CD4-positive, alpha-beta T cell treated with Interleukin-21 for 1 hour (primary cell): ENCODE results near the gene PARD3B.

Experiments
- DNase-seq: peaks from one replicate; pipeline ENCODE4 v3.0.0-alpha.2; 2020

Gene PARD3B

DNA sequence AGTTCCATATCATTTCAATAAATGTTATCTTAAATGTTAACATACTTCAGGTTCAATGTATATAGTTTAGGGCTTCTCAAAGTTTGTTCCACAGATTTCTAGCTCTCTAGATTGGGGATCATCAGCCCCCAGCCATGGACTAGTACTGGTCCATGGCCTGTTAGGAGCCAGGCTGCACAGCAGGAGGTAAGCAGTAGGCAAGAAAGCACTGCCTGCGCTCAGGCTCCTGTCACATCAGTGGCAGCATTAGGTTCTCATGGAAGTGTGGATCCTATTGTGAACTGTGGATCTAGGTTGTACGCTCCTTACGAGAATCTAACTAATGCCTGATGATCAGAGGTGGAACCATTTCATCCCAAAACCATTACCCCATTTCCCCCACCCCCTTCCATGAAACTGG, 531.1 kb downstream of the PARD3B start:
- DNase-seq = no peak

DNA sequence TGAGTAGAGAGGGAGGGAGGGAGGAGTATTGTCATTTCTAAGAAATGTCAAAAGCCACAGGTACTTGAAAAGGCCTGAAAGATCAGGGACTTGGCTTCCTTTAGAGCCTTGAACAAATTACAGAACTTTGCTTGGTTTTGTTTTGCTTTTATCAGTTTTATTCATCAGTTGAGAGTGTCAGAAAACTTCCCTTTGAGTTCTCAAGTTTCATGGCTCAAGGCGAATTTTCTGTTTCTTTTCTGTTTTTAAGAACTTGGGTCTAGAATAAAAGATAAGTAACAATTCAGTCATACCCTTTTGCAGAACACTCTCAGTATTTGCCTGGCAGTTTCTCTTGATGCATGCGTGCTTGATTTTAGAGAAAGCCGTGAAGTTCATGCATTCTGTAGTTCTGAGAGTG, 531.9 kb downstream of the PARD3B start:
- DNase-seq = peak; percentile 64

DNA sequence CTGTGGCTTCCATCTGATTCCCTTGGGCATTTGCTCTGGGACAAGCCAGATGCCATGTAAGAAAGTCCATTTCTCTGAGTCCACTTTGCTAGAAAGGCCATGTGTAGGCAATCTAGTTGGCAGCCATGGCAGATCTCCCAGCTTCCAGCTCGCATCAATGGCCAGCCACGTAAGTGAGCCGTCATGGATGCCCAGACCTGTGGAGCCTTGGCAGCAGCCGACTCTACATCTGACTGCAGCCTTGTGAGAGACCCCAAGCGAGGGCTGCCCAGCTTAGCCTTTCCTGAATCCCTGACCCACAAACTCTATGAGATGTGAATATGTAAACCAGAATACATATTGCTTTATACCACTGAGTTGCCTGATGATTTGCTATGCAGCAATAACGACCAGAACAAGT, 533.5 kb downstream of the PARD3B start:
- DNase-seq = no peak

GRCh38 chr2:205079173-205079572, 533.9 kb downstream of the PARD3B start:
- no peak for DNase-seq

DNA sequence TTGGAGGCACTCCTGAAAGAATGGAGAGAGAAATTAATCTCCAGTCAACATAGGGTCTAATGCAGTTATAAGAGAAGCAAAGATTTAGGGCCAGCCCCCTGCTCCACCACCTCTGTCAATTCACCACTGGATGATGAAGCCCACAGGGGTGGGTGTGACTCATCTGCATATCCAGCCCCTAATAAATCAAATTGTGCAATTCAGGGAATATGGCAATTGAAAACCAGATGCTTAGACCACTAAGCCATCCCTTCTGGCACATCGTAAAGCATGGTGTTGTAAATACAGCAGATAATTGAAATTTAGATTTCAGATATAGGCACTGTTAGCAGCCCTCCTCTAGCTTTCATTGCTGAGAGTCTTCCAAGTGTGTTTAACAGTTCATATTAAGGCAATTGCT, 541.4 kb downstream of the PARD3B start:
- no peak for DNase-seq

DNA sequence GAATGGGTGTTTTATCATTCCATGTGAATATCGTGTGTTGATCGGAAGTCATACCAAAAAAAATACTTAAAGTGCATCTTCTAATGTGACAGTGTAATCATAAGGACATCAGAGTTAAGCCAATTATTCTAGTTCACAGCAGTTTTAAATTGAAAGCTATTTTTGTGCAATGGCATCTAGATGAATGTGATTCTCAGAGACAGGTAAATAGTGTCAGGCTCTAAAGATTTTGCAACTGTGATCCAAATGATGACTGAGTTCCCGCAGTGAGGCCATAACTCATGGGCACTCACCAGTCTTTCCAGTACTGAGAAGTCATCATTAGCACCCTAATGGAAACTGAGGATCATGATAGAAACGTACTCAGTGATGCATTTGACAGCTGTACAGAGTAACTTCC, 542.6 kb downstream of the PARD3B start:
- no peak for DNase-seq

GRCh38 chr2:205089958-205090357, 544.7 kb downstream of the PARD3B start:
- no peak for DNase-seq

- no peak for DNase-seq
These were observed 546.1 kb downstream of the PARD3B start for GRCh38 chr2:205091411-205091810.

- no peak for DNase-seq
These were observed 548.8 kb downstream of the PARD3B start for GRCh38 chr2:205094031-205094430.

DNA sequence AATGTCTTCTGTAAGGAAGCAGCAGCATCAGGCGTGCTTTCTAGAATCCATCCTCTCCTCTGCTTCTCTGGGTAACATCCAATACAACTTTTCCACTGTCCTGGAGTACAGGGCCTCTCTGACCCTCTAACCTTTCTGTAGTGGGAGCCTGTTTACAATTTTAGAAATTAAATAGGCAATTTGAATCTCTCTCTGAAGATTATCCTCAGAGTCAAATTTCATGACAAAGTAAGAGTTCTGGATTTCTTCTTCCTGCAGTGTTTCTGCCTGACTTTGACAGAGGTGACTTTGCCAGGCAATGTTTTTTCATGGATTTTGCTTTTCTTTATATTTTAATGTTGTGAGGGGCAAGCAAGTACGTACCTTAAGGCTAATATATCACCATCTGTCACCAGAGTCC, 558.4 kb downstream of the PARD3B start:
- no peak for DNase-seq

DNA sequence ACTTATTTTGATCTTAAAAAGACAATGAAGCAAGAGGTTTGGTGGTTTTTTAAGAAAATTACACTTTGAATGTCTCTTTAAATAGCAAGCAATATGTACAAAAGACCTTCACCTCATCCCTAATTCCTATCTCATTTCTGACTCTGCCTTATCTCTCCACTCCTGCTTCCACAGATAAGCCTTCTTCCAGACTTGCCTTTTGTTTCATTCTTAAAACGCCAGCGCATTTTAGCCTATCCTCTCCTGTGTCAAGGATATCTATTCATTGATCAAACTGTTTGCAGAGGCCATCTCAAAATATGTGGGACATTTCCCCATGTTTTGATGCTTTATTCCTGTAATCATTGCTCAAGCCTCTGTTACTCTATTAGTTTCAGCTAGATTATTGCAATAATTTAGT, 562.5 kb downstream of the PARD3B start:
- DNase-seq = no peak

DNA sequence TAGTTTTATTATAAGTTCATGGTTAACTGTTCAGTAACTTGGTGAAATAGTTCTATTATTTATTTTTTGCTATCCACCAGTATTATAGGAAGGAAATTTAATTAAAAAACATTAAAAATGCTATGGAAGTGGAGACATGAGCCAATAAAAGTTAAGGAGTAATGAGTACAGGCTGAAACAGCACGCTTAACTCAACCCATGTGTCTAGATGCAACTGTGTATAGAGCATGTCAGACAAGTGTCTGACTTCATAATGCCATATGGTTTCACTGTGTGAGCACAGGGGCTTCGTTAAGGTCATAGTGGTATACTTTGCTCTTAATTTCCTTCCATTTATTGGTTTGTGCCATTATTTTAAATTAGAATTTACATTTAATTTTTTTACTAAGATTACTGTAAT, 570.2 kb downstream of the PARD3B start:
- DNase-seq = no peak

- no peak for DNase-seq
These were observed 571.9 kb downstream of the PARD3B start for GRCh38 chr2:205117125-205117524.

- DNase-seq = no peak
These were observed 573.9 kb downstream of the PARD3B start for GRCh38 chr2:205119136-205119535.

DNA sequence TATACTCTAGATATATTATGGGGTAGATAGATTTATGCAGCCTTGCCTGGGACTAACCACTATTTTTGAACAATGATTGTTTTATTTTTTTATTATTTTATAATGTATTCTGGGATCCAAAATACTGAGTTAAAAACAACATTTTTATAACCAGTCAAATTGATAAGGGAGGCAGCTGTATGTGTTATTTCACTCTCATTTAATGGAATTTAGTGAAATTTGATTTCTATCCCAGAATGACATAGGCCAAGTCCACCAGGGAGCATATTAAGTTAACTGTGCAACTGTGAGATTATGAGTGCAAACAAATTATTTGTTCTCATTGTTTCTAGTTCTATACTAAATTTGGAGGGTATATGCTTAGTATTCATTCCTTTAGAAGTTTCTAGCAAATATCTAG, 583.5 kb downstream of the PARD3B start:
- no peak for DNase-seq

GRCh38 chr2:205129531-205129930, 584.3 kb downstream of the PARD3B start:
- DNase-seq = no peak

GRCh38 chr2:205130111-205130829, 585.0 kb downstream of the PARD3B start:
- DNase-seq = peak; percentile 7

GRCh38 chr2:205133544-205133943, 588.3 kb downstream of the PARD3B start:
- no peak for DNase-seq

DNA sequence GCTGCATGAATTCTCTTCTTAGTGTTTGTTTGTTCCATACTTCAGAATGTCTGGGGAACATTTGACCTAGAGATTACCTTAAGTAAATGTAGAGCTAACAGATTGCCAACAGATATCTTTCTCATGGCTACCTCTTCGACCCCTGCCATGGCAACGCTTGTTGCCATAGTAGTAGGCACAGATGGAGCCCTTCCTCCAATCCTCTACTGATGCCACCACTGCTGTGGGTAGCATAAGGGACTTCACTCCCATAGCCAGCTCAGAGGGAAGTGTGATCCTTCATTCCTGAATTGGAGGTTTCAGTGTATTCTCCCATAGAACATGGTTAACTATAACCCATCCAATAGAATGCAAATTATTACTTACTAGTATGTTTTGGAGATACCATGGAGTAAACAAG, 593.5 kb downstream of the PARD3B start:
- DNase-seq = no peak

DNA sequence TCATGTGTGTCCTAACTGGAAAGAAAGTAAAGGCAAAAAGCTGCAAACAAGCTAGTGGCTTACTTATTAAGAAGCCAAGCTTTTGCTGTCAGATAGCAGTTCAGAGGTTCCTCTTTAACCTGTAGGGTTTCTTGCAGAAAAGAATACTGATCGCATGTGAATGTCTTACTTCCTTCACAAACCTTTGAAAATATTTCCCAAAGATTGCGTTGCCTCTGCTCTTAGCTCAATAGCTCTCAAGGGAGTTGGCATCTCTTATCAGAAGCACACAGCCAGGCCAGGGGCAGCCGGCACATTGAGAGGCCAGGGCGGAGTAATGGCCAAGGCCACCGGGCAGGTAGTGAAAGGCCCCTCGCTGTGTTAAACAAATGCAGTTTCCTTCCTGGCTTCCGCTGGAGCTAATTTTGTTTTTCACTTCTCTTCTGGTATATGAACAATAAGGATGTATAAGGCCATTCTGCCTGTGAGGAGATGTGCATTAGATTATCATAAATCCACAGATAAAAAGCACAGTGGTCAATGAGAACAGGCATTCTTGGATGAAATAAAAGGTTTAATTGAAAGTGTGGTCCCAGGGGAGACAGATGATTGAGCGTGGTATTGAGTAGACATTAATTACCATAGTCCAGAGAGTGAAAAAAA, 594.7 kb downstream of the PARD3B start:
- DNase-seq = no peak

GRCh38 chr2:205141381-205141780, 596.1 kb downstream of the PARD3B start:
- DNase-seq = no peak

- DNase-seq = no peak
These were observed 600.6 kb downstream of the PARD3B start for GRCh38 chr2:205145888-205146287.

- no peak for DNase-seq
These were observed 603.5 kb downstream of the PARD3B start for GRCh38 chr2:205148755-205149154.

- DNase-seq = no peak
These were observed 611.2 kb downstream of the PARD3B start for GRCh38 chr2:205156457-205156856.

- no peak for DNase-seq
These were observed 613.1 kb downstream of the PARD3B start for GRCh38 chr2:205158404-205158803.
